ENCODE measurements around the gene CMTM5.

GRCh38 chr14:23366426-23366921, 10.4 kb upstream of the CMTM5 start:
- TF ChIP-seq EZH2 (IDR thresholded peaks at IDR 0.05) (no peak), RAD21 (IDR thresholded peaks at IDR 0.05; ENCODE audit: low read depth) (no peak), POLR2A (IDR thresholded peaks at IDR 0.05; ENCODE audit: borderline replicate concordance, extremely low read depth, insufficient read depth, insufficient read length) (no peak), CTCF (IDR thresholded peaks at IDR 0.05 in 2 of 3, conservative IDR thresholded peaks at IDR 0.05 in 1 of 3; ENCODE audit: borderline replicate concordance in 1 of 3, insufficient read depth in 1 of 3, low read depth in 2 of 3, low read length in 2 of 3) (no peak), JUND (IDR thresholded peaks at IDR 0.05) (no peak), ELF1 (IDR thresholded peaks at IDR 0.05; ENCODE audit: borderline replicate concordance, low read depth) (no peak), POLR2AphosphoS5 (IDR thresholded peaks at IDR 0.05; ENCODE audit: low read depth, low read length) (no peak), EZH2phosphoT487 (IDR thresholded peaks at IDR 0.05; ENCODE audit: borderline replicate concordance) (no peak), ZNF274 (IDR thresholded peaks at IDR 0.05; ENCODE audit: low read depth, low read length) (no peak), SIN3A (IDR thresholded peaks at IDR 0.05; ENCODE audit: low read depth) (no peak), ZFX (IDR thresholded peaks at IDR 0.05) (no peak), MAX (IDR thresholded peaks at IDR 0.05) (no peak)
- TF ChIP-seq, protein P1, sequence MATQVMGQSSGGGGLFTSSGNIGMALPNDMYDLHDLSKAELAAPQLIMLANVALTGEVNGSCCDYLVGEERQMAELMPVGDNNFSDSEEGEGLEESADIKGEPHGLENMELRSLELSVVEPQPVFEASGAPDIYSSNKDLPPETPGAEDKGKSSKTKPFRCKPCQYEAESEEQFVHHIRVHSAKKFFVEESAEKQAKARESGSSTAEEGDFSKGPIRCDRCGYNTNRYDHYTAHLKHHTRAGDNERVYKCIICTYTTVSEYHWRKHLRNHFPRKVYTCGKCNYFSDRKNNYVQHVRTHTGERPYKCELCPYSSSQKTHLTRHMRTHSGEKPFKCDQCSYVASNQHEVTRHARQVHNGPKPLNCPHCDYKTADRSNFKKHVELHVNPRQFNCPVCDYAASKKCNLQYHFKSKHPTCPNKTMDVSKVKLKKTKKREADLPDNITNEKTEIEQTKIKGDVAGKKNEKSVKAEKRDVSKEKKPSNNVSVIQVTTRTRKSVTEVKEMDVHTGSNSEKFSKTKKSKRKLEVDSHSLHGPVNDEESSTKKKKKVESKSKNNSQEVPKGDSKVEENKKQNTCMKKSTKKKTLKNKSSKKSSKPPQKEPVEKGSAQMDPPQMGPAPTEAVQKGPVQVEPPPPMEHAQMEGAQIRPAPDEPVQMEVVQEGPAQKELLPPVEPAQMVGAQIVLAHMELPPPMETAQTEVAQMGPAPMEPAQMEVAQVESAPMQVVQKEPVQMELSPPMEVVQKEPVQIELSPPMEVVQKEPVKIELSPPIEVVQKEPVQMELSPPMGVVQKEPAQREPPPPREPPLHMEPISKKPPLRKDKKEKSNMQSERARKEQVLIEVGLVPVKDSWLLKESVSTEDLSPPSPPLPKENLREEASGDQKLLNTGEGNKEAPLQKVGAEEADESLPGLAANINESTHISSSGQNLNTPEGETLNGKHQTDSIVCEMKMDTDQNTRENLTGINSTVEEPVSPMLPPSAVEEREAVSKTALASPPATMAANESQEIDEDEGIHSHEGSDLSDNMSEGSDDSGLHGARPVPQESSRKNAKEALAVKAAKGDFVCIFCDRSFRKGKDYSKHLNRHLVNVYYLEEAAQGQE (IDR thresholded peaks at IDR 0.05; ENCODE audit: low read depth) = no peak

Data from HCT116 (cell line).